Measurements from ENCODE around the gene ELMO1. TPM values are rescaled to one million over a fixed set of nuclear protein-coding genes. Genes with fewer than 3 reads are reported as not detected.

The ELMO1 gene
- polyA plus RNA-seq, 1 donor (not counting 4 experiments of a cell fraction or from before 2014, with no cell fraction given): not detected

DNA sequence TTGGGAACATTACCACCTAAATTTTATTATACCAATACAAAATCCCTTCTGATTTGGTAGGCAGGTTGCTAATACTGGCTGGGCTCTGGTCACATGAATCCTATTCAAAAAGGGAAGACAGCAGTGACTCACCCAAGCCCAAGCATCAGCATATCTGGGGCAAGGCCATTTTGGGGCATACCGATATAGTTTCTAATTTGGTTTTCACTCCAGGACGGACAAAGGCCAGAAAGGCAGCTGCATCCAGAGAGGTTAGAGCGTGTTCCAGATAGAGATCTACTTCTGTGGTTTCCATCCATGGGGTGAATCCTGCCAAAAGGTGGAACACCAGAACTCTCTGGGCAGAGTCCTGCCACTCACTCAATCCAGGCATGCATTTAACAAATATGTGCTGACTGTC is 335.8 kb downstream of the ELMO1 start:
- no peaks in the 10 kb centered on the region for H3K9me3 ChIP-seq (ENCODE audit: control insufficient read depth, low read depth, low read length)
- no peak overlapping the region for H2AFZ ChIP-seq (ENCODE audit: control insufficient read depth, low read length)
- no peak overlapping the region for H3K4me2 ChIP-seq (ENCODE audit: control insufficient read depth, extremely low read depth, insufficient read depth, low read depth, low read length)
- TF ChIP-seq, protein P1, sequence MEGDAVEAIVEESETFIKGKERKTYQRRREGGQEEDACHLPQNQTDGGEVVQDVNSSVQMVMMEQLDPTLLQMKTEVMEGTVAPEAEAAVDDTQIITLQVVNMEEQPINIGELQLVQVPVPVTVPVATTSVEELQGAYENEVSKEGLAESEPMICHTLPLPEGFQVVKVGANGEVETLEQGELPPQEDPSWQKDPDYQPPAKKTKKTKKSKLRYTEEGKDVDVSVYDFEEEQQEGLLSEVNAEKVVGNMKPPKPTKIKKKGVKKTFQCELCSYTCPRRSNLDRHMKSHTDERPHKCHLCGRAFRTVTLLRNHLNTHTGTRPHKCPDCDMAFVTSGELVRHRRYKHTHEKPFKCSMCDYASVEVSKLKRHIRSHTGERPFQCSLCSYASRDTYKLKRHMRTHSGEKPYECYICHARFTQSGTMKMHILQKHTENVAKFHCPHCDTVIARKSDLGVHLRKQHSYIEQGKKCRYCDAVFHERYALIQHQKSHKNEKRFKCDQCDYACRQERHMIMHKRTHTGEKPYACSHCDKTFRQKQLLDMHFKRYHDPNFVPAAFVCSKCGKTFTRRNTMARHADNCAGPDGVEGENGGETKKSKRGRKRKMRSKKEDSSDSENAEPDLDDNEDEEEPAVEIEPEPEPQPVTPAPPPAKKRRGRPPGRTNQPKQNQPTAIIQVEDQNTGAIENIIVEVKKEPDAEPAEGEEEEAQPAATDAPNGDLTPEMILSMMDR (optimal IDR thresholded peaks at IDR 0.05 in 1 of 3, IDR thresholded peaks at IDR 0.05 in 1 of 3, conservative IDR thresholded peaks at IDR 0.05 in 1 of 3; ENCODE audit: extremely low read depth in 1 of 3, insufficient read depth in 2 of 3, low read length in 3 of 3): no peak
- TF ChIP-seq EZH2 (IDR thresholded peaks at IDR 0.05; ENCODE audit: low read length): no peak
- H3K4me1 ChIP-seq (ENCODE audit: control insufficient read depth, extremely low read depth, insufficient read depth, low read length): no peaks in the 10 kb centered on the region
- no peak overlapping the region for H3K27ac ChIP-seq (ENCODE audit: control insufficient read depth, insufficient read depth, low read length)
- H3K36me3 ChIP-seq (ENCODE audit: control insufficient read depth in 2 of 2, extremely low read depth in 1 of 2, insufficient read depth in 2 of 2, low read length in 2 of 2): no peaks in the 10 kb centered on the region
- DNase-seq (ENCODE audit: low read depth, low spot score): no peak
- H3K79me2 ChIP-seq (ENCODE audit: control insufficient read depth, insufficient read depth, low read length): no peaks in the 10 kb centered on the region
- no peaks in the 10 kb centered on the region for H3K27me3 ChIP-seq (ENCODE audit: control insufficient read depth, extremely low read depth, insufficient read depth, low read length)
- H3K4me3 ChIP-seq (ENCODE audit: control insufficient read depth in 2 of 3, extremely low read depth in 1 of 3, insufficient read depth in 2 of 3, low read depth in 1 of 3, low read length in 3 of 3): no peak overlapping the region
- no peak overlapping the region for H3K9ac ChIP-seq (ENCODE audit: control insufficient read depth, extremely low read depth, insufficient read depth, low read length)
- no peaks in the 10 kb centered on the region for H4K20me1 ChIP-seq (ENCODE audit: control insufficient read depth, extremely low read depth, insufficient read depth, low read length)
- FAIRE-seq: no peak
- dilution Hi-C loops (cut with MboI; ENCODE audit: extremely low pct_ligation_motif_present, low sequenced_read_pairs): no loop called here
- no peaks in the 10 kb centered on the region for H3K9me1 ChIP-seq (ENCODE audit: control insufficient read depth, extremely low read depth, insufficient read depth, low read length)

DNA sequence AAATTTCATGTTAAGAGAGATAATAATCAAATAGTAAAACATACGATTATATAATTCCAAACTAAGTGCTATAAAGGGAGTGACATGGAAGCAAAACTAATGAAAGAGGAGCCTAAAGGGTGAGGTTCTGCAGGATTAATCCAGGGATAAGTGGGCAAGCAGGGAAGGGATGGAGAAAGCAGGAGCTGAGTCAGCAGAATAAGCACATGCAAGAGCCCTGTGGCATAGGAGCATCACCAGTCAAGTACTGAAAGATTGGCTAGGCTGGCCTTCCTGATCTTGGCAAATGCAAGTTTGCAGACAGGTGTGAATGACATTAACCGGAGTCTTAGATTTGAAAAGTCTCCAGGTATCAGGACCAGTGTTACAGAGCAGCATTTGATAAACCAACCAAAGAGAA is 336.4 kb downstream of the ELMO1 start:
- no peak for DNase-seq (ENCODE audit: low read depth, low spot score)
- H3K9me3 ChIP-seq (ENCODE audit: control insufficient read depth, low read depth, low read length): no peaks in the 10 kb centered on the region
- dilution Hi-C loops (cut with MboI; ENCODE audit: extremely low pct_ligation_motif_present, low sequenced_read_pairs): no loop called here
- H4K20me1 ChIP-seq (ENCODE audit: control insufficient read depth, extremely low read depth, insufficient read depth, low read length): no peaks in the 10 kb centered on the region
- no peak for FAIRE-seq
- H2AFZ ChIP-seq (ENCODE audit: control insufficient read depth, low read length): no peak overlapping the region
- no peaks in the 10 kb centered on the region for H3K27me3 ChIP-seq (ENCODE audit: control insufficient read depth, extremely low read depth, insufficient read depth, low read length)
- TF ChIP-seq, protein P1 (optimal IDR thresholded peaks at IDR 0.05 in 1 of 3, IDR thresholded peaks at IDR 0.05 in 1 of 3, conservative IDR thresholded peaks at IDR 0.05 in 1 of 3; ENCODE audit: extremely low read depth in 1 of 3, insufficient read depth in 2 of 3, low read length in 3 of 3): no peak
- no peak for TF ChIP-seq EZH2 (IDR thresholded peaks at IDR 0.05; ENCODE audit: low read length)
- no peaks in the 10 kb centered on the region for H3K36me3 ChIP-seq (ENCODE audit: control insufficient read depth in 2 of 2, extremely low read depth in 1 of 2, insufficient read depth in 2 of 2, low read length in 2 of 2)
- no peak overlapping the region for H3K27ac ChIP-seq (ENCODE audit: control insufficient read depth, insufficient read depth, low read length)
- H3K4me2 ChIP-seq (ENCODE audit: control insufficient read depth, extremely low read depth, insufficient read depth, low read depth, low read length): no peak overlapping the region
- H3K9ac ChIP-seq (ENCODE audit: control insufficient read depth, extremely low read depth, insufficient read depth, low read length): no peak overlapping the region
- H3K4me3 ChIP-seq (ENCODE audit: control insufficient read depth in 2 of 3, extremely low read depth in 1 of 3, insufficient read depth in 2 of 3, low read depth in 1 of 3, low read length in 3 of 3): no peak overlapping the region
- H3K9me1 ChIP-seq (ENCODE audit: control insufficient read depth, extremely low read depth, insufficient read depth, low read length): no peaks in the 10 kb centered on the region
- H3K4me1 ChIP-seq (ENCODE audit: control insufficient read depth, extremely low read depth, insufficient read depth, low read length): no peaks in the 10 kb centered on the region
- no peaks in the 10 kb centered on the region for H3K79me2 ChIP-seq (ENCODE audit: control insufficient read depth, insufficient read depth, low read length)

Data from keratinocyte (primary cell).